Stimulated activated CD4-positive, alpha-beta T cell treated with anti-CD3 and anti-CD28 coated beads, Interleukin-15, amount 100 ng/mL, for 48 hours (primary cell): Measurements from ENCODE around the gene DNHD1.

Experiments used
- DNase-seq, 2 donors: peaks; one replicate each; pipeline ENCODE4 v3.0.0-alpha.2; 2020; ENCODE audit warnings: low read depth in 2 of 2

DNHD1 gene

GRCh38 chr11:6563121-6563619 lies 66.1 kb downstream of the DNHD1 start:
- no peak for DNase-seq

- DNase-seq = no peak
Observed at GRCh38 chr11:6563667-6564066, 66.6 kb downstream of the DNHD1 start.

- no peak for DNase-seq
Observed at GRCh38 chr11:6565325-6565724, 68.2 kb downstream of the DNHD1 start.

- DNase-seq = no peak
Observed at GRCh38 chr11:6565988-6566703, 69.1 kb downstream of the DNHD1 start.

- no peak for DNase-seq
Observed at GRCh38 chr11:6566704-6567370, 69.8 kb downstream of the DNHD1 start.

- DNase-seq = no peak
Observed at GRCh38 chr11:6567371-6567745, 70.3 kb downstream of the DNHD1 start.

GRCh38 chr11:6568191-6568918 lies 71.3 kb downstream of the DNHD1 start:
- DNase-seq = no peak

- no peak for DNase-seq
Observed at GRCh38 chr11:6569706-6570105, 72.6 kb downstream of the DNHD1 start.

- no peak for DNase-seq
Observed at GRCh38 chr11:6570691-6571427, 73.8 kb downstream of the DNHD1 start.

- no peak for DNase-seq
Observed at GRCh38 chr11:6571434-6572008, 74.4 kb downstream of the DNHD1 start.

- no peak for DNase-seq
Observed at GRCh38 chr11:6572215-6572614, 75.1 kb downstream of the DNHD1 start.

GRCh38 chr11:6574816-6575715 lies 78.0 kb downstream of the DNHD1 start:
- DNase-seq = no peak

GRCh38 chr11:6576471-6577373 lies 79.6 kb downstream of the DNHD1 start:
- no peak for DNase-seq

GRCh38 chr11:6578134-6578533 lies 81.1 kb downstream of the DNHD1 start:
- no peak for DNase-seq

GRCh38 chr11:6579681-6580080 lies 82.6 kb downstream of the DNHD1 start:
- no peak for DNase-seq

GRCh38 chr11:6583584-6583983 lies 86.5 kb downstream of the DNHD1 start:
- DNase-seq = no peak

- DNase-seq = no peak
Observed at GRCh38 chr11:6584528-6584927, 87.4 kb downstream of the DNHD1 start.

GRCh38 chr11:6586434-6587359 lies 89.6 kb downstream of the DNHD1 start:
- DNase-seq = no peak
